Measurements from ENCODE around the gene F2RL3.
"Not testable (repeated sequence)": the region's sequence is repeated elsewhere in the genome, so short reads cannot be mapped to it uniquely, and the experiment has no call there.

The F2RL3 gene

DNA sequence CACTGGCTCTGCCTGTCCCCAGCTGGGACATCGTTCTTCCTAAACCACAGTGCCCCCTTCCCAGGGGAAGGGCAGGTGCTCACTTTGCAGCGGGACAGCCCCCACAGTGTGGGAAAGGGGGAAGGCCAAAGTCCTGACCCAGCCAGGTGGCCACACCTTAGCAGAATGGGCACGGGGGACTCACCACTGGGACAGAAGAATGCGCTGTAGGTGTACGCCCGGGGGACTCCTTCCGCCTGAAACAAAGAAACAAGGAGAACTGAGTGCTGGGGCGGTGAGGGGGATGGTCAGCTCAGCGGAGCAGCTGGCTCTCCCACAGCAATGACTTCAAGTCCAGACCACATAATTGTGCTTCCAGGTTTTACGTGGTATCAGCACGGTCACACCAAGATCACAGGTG lies 49.4 kb downstream of the F2RL3 start:
- TF ChIP-seq, protein P1, sequence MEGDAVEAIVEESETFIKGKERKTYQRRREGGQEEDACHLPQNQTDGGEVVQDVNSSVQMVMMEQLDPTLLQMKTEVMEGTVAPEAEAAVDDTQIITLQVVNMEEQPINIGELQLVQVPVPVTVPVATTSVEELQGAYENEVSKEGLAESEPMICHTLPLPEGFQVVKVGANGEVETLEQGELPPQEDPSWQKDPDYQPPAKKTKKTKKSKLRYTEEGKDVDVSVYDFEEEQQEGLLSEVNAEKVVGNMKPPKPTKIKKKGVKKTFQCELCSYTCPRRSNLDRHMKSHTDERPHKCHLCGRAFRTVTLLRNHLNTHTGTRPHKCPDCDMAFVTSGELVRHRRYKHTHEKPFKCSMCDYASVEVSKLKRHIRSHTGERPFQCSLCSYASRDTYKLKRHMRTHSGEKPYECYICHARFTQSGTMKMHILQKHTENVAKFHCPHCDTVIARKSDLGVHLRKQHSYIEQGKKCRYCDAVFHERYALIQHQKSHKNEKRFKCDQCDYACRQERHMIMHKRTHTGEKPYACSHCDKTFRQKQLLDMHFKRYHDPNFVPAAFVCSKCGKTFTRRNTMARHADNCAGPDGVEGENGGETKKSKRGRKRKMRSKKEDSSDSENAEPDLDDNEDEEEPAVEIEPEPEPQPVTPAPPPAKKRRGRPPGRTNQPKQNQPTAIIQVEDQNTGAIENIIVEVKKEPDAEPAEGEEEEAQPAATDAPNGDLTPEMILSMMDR (conservative IDR thresholded peaks at IDR 0.05): no peak
- TF ChIP-seq ZFX (IDR thresholded peaks at IDR 0.05): no peak
- H3K27ac ChIP-seq: no peak overlapping the region

DNA sequence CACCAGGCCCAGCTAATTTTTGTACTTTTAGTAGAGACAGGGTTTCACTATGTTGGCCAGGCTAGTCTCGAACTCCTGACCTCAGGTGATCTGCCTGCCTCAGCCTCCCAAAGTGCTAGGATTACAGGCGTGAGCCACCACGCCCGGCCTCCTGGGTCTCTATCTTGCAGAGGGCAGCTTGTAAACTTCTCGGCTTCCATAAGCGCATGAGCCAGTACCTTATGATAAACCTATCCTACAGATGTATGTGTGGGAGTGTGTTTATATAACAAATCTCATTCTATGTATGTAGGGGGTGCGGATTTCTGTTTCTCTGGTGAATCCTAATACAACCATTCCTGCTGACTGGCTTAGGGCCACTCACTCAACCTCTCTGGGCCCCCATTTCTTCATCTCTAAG lies 51.3 kb downstream of the F2RL3 start:
- not testable (repeated sequence) for H3K27ac ChIP-seq

DNA sequence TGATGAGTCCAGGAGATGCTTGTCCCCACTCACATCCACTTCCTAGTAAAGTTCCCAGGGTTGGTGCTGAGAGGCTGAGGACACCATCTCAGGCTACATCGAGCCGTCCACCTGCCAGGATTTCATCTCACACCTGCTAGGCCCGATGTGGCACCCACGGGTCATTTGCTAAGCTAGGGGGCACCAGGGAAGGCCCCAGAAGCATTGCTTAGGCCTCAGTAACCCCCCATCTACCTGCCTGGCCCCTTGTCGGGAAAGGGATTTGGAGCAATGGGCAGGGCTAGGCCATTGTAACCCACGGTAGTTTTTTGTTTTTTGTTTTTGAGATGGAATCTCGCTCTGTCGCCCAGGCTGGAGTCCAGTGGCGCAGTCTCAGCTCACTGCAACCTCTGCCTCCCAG lies 51.8 kb downstream of the F2RL3 start:
- no peak overlapping the region for H3K27ac ChIP-seq
- TF ChIP-seq ZFX (IDR thresholded peaks at IDR 0.05): no peak
- TF ChIP-seq, protein P1 (conservative IDR thresholded peaks at IDR 0.05): no peak

Data from C4-2B (cell line).